ENCODE measurements around the gene ABCG5. TPM values are rescaled to one million over a fixed set of nuclear protein-coding genes. Genes with fewer than 3 reads are reported as not detected.

Gene ABCG5
- total RNA-seq, 1 donor from 2014 or later: not detected

- intact Hi-C loops (cut with DNase I): no loop called here
- DNase-seq (ENCODE audit: low spot score): no peak
These were observed 19.9 kb downstream of the ABCG5 start for GRCh38 chr2:43818761-43819160.

- DNase-seq (ENCODE audit: low spot score): no peak
- intact Hi-C loops (cut with DNase I): no loop called here
These were observed 23.9 kb downstream of the ABCG5 start for GRCh38 chr2:43814711-43815110.

GRCh38 chr2:43812947-43813346, 25.7 kb downstream of the ABCG5 start:
- intact Hi-C loops (cut with DNase I): no loop called here
- DNase-seq (ENCODE audit: low spot score): no peak

- DNase-seq (ENCODE audit: low spot score): no peak
- intact Hi-C loops (cut with DNase I): no loop called here
These were observed 26.6 kb downstream of the ABCG5 start for GRCh38 chr2:43812006-43812405.

- intact Hi-C loops (cut with DNase I): no loop called here
- DNase-seq (ENCODE audit: low spot score): no peak
These were observed 27.8 kb downstream of the ABCG5 start for GRCh38 chr2:43810888-43811287.

- DNase-seq (ENCODE audit: low spot score): no peak
- intact Hi-C loops (cut with DNase I): no loop called here
These were observed 28.2 kb downstream of the ABCG5 start for GRCh38 chr2:43810452-43810851.

- no peak for DNase-seq (ENCODE audit: low spot score)
- intact Hi-C loops (cut with DNase I): no loop called here
These were observed 32.0 kb downstream of the ABCG5 start for GRCh38 chr2:43806719-43807031.

GRCh38 chr2:43803113-43803512, 35.5 kb downstream of the ABCG5 start:
- DNase-seq (ENCODE audit: low spot score): no peak
- intact Hi-C loops (cut with DNase I): no loop called here

GRCh38 chr2:43802135-43802534, 36.5 kb downstream of the ABCG5 start:
- intact Hi-C loops (cut with DNase I): no loop called here
- no peak for DNase-seq (ENCODE audit: low spot score)

GRCh38 chr2:43800894-43801293, 37.7 kb downstream of the ABCG5 start:
- DNase-seq (ENCODE audit: low spot score): no peak
- intact Hi-C loops (cut with DNase I): no loop called here

GRCh38 chr2:43798300-43798699, 40.3 kb downstream of the ABCG5 start:
- intact Hi-C loops (cut with DNase I): no loop called here
- DNase-seq (ENCODE audit: low spot score): no peak

- DNase-seq (ENCODE audit: low spot score): no peak
- intact Hi-C loops (cut with DNase I): no loop called here
These were observed 42.4 kb downstream of the ABCG5 start for GRCh38 chr2:43796206-43796605.

GRCh38 chr2:43794956-43795355, 43.7 kb downstream of the ABCG5 start:
- no peak for DNase-seq (ENCODE audit: low spot score)
- intact Hi-C loops (cut with DNase I): no loop called here

- no peak for DNase-seq (ENCODE audit: low spot score)
- intact Hi-C loops (cut with DNase I): no loop called here
These were observed 46.0 kb downstream of the ABCG5 start for GRCh38 chr2:43792653-43793052.

GRCh38 chr2:43791035-43791765, 47.4 kb downstream of the ABCG5 start:
- intact Hi-C loops (cut with DNase I): no loop called here
- DNase-seq (ENCODE audit: low spot score): no peak

GRCh38 chr2:43790147-43790546, 48.5 kb downstream of the ABCG5 start:
- no peak for DNase-seq (ENCODE audit: low spot score)
- intact Hi-C loops (cut with DNase I): no loop called here

- DNase-seq (ENCODE audit: low spot score): no peak
- intact Hi-C loops (cut with DNase I): no loop called here
These were observed 50.0 kb downstream of the ABCG5 start for GRCh38 chr2:43788646-43789045.

- intact Hi-C loops (cut with DNase I): no loop called here
- no peak for DNase-seq (ENCODE audit: low spot score)
These were observed 50.7 kb downstream of the ABCG5 start for GRCh38 chr2:43787895-43788294.

- intact Hi-C loops (cut with DNase I): no loop called here
- no peak for DNase-seq (ENCODE audit: low spot score)
These were observed 60.4 kb downstream of the ABCG5 start for GRCh38 chr2:43778233-43778632.

- DNase-seq (ENCODE audit: low spot score): no peak
- intact Hi-C loops (cut with DNase I): no loop called here
These were observed 61.2 kb downstream of the ABCG5 start for GRCh38 chr2:43777306-43777926.

GRCh38 chr2:43776324-43776723, 62.3 kb downstream of the ABCG5 start:
- DNase-seq (ENCODE audit: low spot score): no peak
- intact Hi-C loops (cut with DNase I): no loop called here

- intact Hi-C loops (cut with DNase I): loop anchor here (5.0 kb wide), 1 partner anchor 162 kb away; no protein-coding TSS in a partner anchor
- no peak for DNase-seq (ENCODE audit: low spot score)
These were observed 64.0 kb downstream of the ABCG5 start for GRCh38 chr2:43774617-43775016.
